Nephron (organoid): ENCODE results near the gene PFKFB4.

Experiments used
- H3K27ac Mint-ChIP-seq, 3 experiments: 2 replicates each; pipeline ENCODE4 v1.8.0; 2020; ENCODE audit warnings: mixed read lengths in 3 of 3, mild to moderate bottlenecking in 2 of 3, moderate library complexity in 1 of 3
- H3K27me3 Mint-ChIP-seq: 2 replicates; pipeline ENCODE4 v1.8.0; 2021; ENCODE audit warnings: low read depth, mild to moderate bottlenecking, moderate library complexity, mixed read lengths
- H3K36me3 Mint-ChIP-seq: 2 replicates; pipeline ENCODE4 v1.8.0; 2020; ENCODE audit warnings: low read depth, mixed read lengths
- H3K4me1 Mint-ChIP-seq: 2 replicates; pipeline ENCODE4 v1.8.0; 2020; ENCODE audit warnings: mixed read lengths
- H3K4me3 Mint-ChIP-seq, 3 experiments: 2 replicates each; pipeline ENCODE4 v1.8.0; 2020; ENCODE audit warnings: mild to moderate bottlenecking in 3 of 3, mixed read lengths in 3 of 3, moderate library complexity in 2 of 3
- H3K9me3 Mint-ChIP-seq: 2 replicates; pipeline ENCODE4 v1.8.0; 2020; ENCODE audit warnings: mixed read lengths
- TF ChIP-seq, protein P1 (sequence below), 3 experiments: fragments of 200-600 bp; sonication (generic); IDR thresholded peaks; one replicate each; pipeline ENCODE4 v1.5.0; 2021; ENCODE audit warnings: antibody characterized with exemption in 3 of 3; ENCODE audit not compliant: unreplicated experiment in 3 of 3

Gene PFKFB4

GRCh38 chr3:48565186-48565585, 8.6 kb upstream of the PFKFB4 start:
- no peaks in the 10 kb centered on the region for H3K9me3 Mint-ChIP-seq
- H3K4me3 Mint-ChIP-seq = no peak overlapping the region
- H3K27ac Mint-ChIP-seq = peak overlapping the region in 2 of 3 experiments; percentile 5 to 22
- TF ChIP-seq, protein P1, sequence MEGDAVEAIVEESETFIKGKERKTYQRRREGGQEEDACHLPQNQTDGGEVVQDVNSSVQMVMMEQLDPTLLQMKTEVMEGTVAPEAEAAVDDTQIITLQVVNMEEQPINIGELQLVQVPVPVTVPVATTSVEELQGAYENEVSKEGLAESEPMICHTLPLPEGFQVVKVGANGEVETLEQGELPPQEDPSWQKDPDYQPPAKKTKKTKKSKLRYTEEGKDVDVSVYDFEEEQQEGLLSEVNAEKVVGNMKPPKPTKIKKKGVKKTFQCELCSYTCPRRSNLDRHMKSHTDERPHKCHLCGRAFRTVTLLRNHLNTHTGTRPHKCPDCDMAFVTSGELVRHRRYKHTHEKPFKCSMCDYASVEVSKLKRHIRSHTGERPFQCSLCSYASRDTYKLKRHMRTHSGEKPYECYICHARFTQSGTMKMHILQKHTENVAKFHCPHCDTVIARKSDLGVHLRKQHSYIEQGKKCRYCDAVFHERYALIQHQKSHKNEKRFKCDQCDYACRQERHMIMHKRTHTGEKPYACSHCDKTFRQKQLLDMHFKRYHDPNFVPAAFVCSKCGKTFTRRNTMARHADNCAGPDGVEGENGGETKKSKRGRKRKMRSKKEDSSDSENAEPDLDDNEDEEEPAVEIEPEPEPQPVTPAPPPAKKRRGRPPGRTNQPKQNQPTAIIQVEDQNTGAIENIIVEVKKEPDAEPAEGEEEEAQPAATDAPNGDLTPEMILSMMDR (IDR thresholded peaks at IDR 0.05; ENCODE audit: unreplicated experiment in 3 of 3) = no peak
- H3K4me1 Mint-ChIP-seq = peaks cover 36% of the 10 kb centered on the region
- no peaks in the 10 kb centered on the region for H3K36me3 Mint-ChIP-seq
- H3K27me3 Mint-ChIP-seq = no peaks in the 10 kb centered on the region

DNA sequence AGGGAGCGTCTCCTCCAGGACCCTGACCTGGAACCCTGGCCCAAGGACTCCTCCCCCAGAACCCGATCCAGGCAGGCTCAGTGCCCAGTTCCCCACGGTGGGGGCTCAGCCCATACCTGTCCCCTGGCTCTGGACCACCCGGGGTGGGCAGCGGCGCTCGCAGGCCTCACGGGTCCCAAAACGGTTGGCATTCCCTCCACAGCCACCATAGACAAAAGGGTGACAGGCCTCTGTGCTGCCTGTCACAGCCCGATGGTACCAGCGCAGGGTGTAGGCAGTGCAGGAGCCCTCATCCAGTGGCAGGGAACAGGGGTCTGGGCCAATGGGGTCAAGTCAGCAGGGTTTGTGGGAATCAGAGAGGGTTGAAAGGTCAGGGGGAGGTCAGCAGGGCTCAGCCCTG, 8.1 kb upstream of the PFKFB4 start:
- H3K4me1 Mint-ChIP-seq = peaks cover 41% of the 10 kb centered on the region
- H3K9me3 Mint-ChIP-seq = no peaks in the 10 kb centered on the region
- H3K36me3 Mint-ChIP-seq = no peaks in the 10 kb centered on the region
- H3K27me3 Mint-ChIP-seq = peaks cover 3% of the 10 kb centered on the region
- no peak overlapping the region for H3K4me3 Mint-ChIP-seq
- H3K27ac Mint-ChIP-seq = no peak overlapping the region
- TF ChIP-seq, protein P1 (IDR thresholded peaks at IDR 0.05; ENCODE audit: unreplicated experiment in 3 of 3) = no peak

DNA sequence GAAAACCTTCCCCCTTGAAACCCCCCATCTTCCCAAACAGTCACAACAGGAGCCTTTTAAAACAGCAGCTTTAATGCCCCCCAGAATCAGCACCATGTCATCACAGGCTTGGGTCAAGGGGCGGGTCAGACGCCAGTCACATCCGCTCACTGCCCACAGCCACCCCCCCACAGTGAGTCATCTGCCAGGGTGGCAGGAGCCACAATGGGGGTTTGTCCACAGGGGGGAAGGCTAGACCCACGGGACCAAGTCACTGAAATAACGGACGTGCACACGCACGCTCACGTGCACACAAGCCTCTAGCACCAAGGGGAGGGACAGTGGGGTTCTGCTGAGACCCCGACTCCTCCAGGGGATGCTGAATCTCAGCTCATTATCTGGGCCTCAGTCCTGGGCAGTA, 7.4 kb upstream of the PFKFB4 start:
- no peak overlapping the region for H3K4me3 Mint-ChIP-seq
- H3K9me3 Mint-ChIP-seq = no peaks in the 10 kb centered on the region
- H3K27ac Mint-ChIP-seq = peak overlapping the region; percentile 15 to 52 (median 21)
- H3K27me3 Mint-ChIP-seq = peaks cover 4% of the 10 kb centered on the region
- no peaks in the 10 kb centered on the region for H3K36me3 Mint-ChIP-seq
- peaks cover 48% of the 10 kb centered on the region for H3K4me1 Mint-ChIP-seq
- TF ChIP-seq, protein P1 (IDR thresholded peaks at IDR 0.05; ENCODE audit: unreplicated experiment in 3 of 3) = no peak

DNA sequence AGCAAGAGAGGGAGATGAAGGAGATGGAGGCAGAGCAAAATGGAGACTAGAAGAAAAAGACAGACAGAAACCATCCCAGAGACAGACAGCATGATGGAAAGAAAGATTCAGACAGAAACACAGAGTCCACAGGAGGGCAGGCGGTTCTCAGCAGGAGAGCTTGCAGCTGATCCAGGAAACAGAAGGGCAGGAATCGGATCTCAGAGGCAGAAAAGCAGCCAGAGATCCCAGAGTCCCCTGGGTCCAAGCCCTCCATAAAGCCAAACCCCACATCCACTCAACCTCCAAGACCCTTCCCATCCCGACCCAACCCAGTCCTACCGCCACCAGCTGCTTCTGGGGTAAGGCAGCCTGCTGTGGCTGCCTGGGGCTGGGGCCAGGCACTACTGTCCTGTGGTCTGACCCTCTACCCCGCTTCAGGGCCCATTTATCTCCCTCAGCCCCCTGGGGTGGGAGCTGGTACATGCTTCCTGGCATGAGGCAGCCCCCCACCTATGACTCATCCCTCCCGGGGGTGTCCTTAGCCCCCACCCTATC, 6.8 kb upstream of the PFKFB4 start, which contains the start of gene UCN2:
UCN2 (minus strand) TSS at position 400 of the 537 bp plus-strand sequence. CDS start 657 bp downstream, outside the sequence.
- H3K9me3 Mint-ChIP-seq = no peaks in the 10 kb centered on the region
- H3K36me3 Mint-ChIP-seq = no peaks in the 10 kb centered on the region
- peaks cover 4% of the 10 kb centered on the region for H3K27me3 Mint-ChIP-seq
- H3K27ac Mint-ChIP-seq = peak within 1 kb of the TSS; percentile 60 to 86 (median 81)
- TF ChIP-seq, protein P1 (IDR thresholded peaks at IDR 0.05; ENCODE audit: unreplicated experiment in 3 of 3) = no peak
- H3K4me3 Mint-ChIP-seq = no peak within 1 kb of the TSS
- H3K4me1 Mint-ChIP-seq = peaks cover 54% of the 10 kb centered on the region

DNA sequence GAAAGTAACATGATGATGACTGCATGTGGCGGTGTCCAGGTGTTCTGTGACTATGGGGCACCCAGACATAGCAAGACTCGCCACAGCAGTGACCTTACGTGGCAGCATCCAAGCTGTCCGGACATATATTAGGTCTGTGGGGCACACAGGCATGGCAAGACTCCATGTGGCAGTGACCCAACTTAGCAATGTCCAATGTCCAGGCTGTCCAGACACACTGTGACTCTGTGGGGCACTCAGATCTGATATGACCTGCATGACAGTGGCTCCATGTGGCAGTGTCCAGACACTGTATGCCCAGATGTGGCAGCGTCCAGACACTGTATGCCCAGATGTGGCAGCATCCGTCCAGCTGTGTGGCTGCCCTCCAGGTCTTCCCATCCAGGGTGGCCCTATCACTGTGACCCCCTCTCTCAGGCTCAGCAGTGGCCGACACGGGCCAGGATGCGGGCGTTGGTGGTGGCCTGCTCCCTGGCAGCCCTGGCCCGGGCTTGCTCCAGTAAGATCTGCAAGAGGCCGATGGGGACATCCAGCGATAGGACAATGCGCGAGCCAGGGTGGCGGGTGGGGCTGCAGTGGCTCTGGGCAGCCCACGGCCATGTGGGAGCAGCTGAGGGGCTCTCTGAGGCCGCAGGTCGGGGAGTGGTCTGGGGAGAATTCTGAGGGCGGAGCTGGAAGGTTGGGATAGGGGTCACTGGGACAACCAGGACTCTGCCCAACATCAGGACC, 5.9 kb upstream of the PFKFB4 start:
- peaks cover 60% of the 10 kb centered on the region for H3K4me1 Mint-ChIP-seq
- no peaks in the 10 kb centered on the region for H3K9me3 Mint-ChIP-seq
- no peak overlapping the region for H3K4me3 Mint-ChIP-seq
- TF ChIP-seq, protein P1 (IDR thresholded peaks at IDR 0.05; ENCODE audit: unreplicated experiment in 3 of 3) = no peak
- H3K27ac Mint-ChIP-seq = peak overlapping the region; percentile 60 to 86 (median 81)
- H3K36me3 Mint-ChIP-seq = no peaks in the 10 kb centered on the region
- peaks cover 4% of the 10 kb centered on the region for H3K27me3 Mint-ChIP-seq
